H54 (cell line): ENCODE results near the gene NRSN1.
A peak's percentile ranks its signal among the peaks of the same experiment; 100 is the strongest.

Experiments used
- DNase-seq: peaks from one replicate; pipeline ENCODE4 v3.0.0; 2011; ENCODE audit warnings: low spot score, mixed read lengths; ENCODE audit not compliant: insufficient read length
- FAIRE-seq: peaks from 3 replicates; lab custom pipeline; 2011; peaks lifted over from hg19 to GRCh38; lab: Jason Lieb, UNC
- POLR2A ChIP-seq: IDR thresholded peaks from 2 replicates; pipeline ENCODE4 v1.6.1; 2011; ENCODE audit warnings: low read depth, mild to moderate bottlenecking, low read length

NRSN1 gene

GRCh38 chr6:24125980-24126379 is at the start of gene NRSN1:
Gene NRSN1 (plus strand): TSS chr6:24126215. CDS start chr6:24134328, 8,113 bp downstream.
- no peak for TF ChIP-seq POLR2A
- DNase-seq (no peak), FAIRE-seq (no peak)

- TF ChIP-seq POLR2A, result no peak
- FAIRE-seq, result no peak
- peak; percentile 2 for DNase-seq
These were observed 47.8 kb upstream of the NRSN1 start for GRCh38 chr6:24078200-24078599.

- no peak for TF ChIP-seq POLR2A
- DNase-seq, result no peak
- no peak for FAIRE-seq
These were observed 46.9 kb upstream of the NRSN1 start for GRCh38 chr6:24079076-24079475.

- FAIRE-seq, result no peak
- TF ChIP-seq POLR2A, result no peak
- no peak for DNase-seq
These were observed 45.3 kb upstream of the NRSN1 start for GRCh38 chr6:24080711-24081110.

GRCh38 chr6:24089736-24090135 is 36.3 kb upstream of the NRSN1 start:
- no peak for TF ChIP-seq POLR2A
- FAIRE-seq (no peak), DNase-seq (no peak)

GRCh38 chr6:24092407-24092806 is 33.6 kb upstream of the NRSN1 start:
- no peak for TF ChIP-seq POLR2A
- FAIRE-seq, result no peak
- no peak for DNase-seq

- TF ChIP-seq POLR2A, result no peak
- FAIRE-seq (no peak), DNase-seq (no peak)
These were observed 32.6 kb upstream of the NRSN1 start for GRCh38 chr6:24093381-24093780.

GRCh38 chr6:24099181-24099580 is 26.8 kb upstream of the NRSN1 start:
- DNase-seq (no peak), FAIRE-seq (no peak)
- no peak for TF ChIP-seq POLR2A

GRCh38 chr6:24100024-24100769 is 25.8 kb upstream of the NRSN1 start:
- no peak for FAIRE-seq
- no peak for DNase-seq
- TF ChIP-seq POLR2A, result no peak

GRCh38 chr6:24100770-24101155 is 25.3 kb upstream of the NRSN1 start:
- no peak for DNase-seq
- TF ChIP-seq POLR2A, result no peak
- no peak for FAIRE-seq

- no peak for TF ChIP-seq POLR2A
- DNase-seq, result no peak
These were observed 20.8 kb upstream of the NRSN1 start for GRCh38 chr6:24105191-24105590.

GRCh38 chr6:24106291-24106690 is 19.7 kb upstream of the NRSN1 start:
- DNase-seq, result no peak
- FAIRE-seq, result no peak

More at GRCh38 chr6:24105191-24105590, 20.8 kb upstream of the NRSN1 start:
- no peak for FAIRE-seq

GRCh38 chr6:24107294-24107693 is 18.7 kb upstream of the NRSN1 start:
- FAIRE-seq (no peak), DNase-seq (no peak)
- no peak for TF ChIP-seq POLR2A

More at GRCh38 chr6:24106291-24106690, 19.7 kb upstream of the NRSN1 start:
- no peak for TF ChIP-seq POLR2A

GRCh38 chr6:24108056-24108455 is 18.0 kb upstream of the NRSN1 start:
- DNase-seq, result no peak
- no peak for TF ChIP-seq POLR2A
- FAIRE-seq, result no peak

GRCh38 chr6:24110417-24110816 is 15.6 kb upstream of the NRSN1 start:
- DNase-seq (no peak), FAIRE-seq (no peak)
- TF ChIP-seq POLR2A, result no peak
